HG03064 (cell line): ENCODE results near the gene JMJD8.
"Not testable (repeated sequence)": the region's sequence is repeated elsewhere in the genome, so short reads cannot be mapped to it uniquely, and the experiment has no call there.

Experiments used
- ATAC-seq: cut with Tn5 transposase; IDR thresholded peaks from one replicate; pipeline ENCODE4 v1.9.1; 2021; ENCODE audit warnings: low read depth; ENCODE audit not compliant: unreplicated experiment

Gene JMJD8

DNA sequence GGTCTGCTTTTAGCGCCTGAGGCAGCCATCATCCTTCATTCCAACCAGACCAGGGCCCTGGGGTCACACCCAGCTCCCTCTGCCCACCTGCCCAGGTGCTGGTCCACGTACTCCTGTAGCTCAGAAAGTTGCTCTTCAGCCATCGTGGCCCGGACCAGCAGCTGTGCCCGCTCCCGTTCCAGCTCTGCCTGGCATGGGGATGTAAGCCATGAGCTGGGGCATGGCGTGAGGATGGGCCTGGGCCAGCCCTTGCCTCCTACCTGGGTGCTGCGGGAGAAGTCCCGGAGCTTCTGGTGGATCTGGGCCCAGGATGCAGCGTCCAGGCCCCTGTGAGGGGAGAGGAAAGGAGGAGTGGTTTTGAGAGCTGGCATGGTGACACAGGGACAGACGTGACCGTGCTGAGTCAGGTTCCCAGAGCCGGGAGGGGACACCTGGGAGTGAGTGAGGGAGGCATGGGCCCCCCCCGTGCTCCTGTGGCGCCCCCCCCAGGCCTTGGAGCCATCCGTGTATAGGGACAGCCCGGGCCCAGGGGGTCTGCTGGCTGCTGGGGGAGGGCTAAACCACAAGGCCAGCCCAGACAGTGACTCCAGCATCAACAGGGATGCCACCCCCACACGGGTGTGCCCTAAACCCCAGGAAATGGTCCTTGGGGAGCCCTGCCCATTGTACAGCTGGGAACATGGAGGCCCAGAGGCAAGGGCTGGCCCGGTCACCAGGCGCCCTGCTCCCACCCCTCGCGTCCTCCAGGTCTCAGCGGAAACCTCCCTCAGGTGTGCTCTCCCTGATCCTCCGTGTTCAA lies 38.9 kb upstream of the JMJD8 start:
- ATAC-seq = no peak

DNA sequence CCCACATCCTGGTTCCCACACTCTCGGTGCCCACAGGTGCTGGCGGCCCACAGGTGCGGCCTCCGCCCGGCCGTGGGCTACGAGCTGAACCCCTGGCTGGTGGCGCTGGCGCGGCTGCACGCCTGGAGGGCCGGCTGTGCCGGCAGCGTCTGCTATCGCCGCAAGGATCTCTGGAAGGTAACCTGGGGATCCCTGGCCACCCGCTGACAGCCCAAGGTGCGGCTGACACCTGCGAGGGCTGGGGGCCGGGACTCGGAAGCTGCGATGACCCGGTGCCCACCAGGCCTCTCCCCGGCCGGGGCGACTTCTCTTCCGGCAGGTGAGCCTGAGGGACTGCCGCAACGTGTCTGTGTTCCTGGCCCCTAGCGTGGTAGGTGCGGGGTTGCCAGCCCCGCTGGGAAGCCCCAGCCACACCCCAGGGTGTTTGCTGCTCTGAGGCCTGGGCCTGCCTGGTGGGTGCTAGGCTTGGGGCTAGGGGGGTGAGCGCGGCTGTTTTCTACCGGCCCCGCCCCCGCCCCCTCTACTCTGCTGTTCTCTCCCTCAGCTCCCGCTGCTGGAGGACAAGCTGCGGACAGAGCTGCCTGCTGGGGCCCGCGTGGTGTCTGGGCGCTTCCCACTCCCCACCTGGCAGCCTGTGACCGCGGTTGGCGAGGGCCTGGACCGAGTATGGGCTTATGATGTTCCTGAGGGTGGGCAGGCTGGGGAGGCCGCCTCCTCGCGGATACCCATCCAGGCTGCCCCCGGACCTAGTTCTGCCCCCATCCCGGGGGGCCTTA lies 37.8 kb upstream of the JMJD8 start:
- peak; percentile 6 for ATAC-seq

DNA sequence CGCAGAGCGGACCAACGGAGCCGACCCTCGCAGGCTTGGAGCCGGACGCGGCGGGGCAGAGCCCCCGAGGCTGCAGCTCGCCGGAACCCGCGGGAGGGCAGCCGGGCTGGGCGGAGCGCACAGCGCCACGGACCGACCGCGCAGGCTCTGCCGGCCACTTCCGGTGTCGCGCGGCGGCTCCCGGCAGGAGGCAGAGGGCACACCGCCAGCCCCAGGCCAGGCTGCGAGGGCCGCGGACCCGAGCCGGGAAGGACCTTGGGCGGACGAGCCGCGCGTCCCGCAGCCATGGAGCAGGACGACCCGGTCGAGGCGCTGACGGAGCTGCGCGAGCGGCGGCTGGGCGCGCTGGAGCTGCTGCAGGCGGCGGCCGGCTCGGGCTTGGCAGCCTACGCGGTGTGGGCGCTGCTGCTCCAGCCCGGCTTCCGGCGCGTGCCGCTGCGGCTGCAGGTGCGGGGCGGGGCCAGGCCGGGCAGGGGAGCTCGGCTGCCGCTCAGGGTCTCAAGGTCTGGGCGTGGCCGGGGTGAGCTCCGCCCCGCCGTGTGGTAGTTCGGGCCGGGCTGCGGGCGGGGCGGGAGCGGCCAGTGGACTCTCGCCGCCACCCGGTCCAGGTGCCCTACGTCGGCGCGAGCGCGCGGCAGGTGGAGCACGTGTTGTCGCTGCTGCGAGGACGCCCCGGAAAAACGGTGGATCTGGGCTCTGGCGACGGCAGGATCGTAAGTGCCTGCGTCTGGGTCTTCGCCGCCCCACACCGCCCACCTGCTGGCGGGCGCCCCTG lies 37.0 kb upstream of the JMJD8 start, which contains the start of gene ANTKMT:
ANTKMT (plus strand) TSS at position 157 of the 775 bp plus-strand sequence; CDS start at position 286, 129 bp downstream.
- peak; percentile 51 for ATAC-seq

DNA sequence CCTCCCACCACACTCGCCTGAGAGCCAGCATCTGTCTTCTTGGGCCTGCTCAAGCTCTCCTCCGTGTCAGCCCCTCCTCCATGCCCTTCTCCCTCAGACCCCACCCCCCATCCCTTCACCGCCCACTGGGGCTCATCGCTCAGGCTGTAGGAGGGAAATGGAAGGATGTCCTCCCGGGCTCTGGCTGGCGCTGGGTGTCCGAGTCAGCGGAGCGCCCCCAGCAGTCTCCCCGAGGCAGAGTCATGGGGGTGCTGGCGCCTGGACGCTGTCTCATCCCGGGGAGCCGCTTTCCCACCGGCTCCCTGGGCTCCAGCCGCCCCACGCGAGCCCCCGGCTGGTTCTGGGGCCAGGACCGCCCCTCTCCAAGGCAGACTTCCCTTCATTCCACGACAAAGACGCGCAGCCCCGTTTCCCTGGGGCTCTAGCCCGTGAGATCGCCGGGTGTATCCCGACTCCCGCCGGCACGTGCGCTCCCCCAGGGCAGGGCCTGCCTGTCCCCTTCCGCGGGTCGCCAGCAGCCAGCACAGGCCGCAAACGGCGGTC lies 36.4 kb upstream of the JMJD8 start:
- ATAC-seq = no peak

DNA sequence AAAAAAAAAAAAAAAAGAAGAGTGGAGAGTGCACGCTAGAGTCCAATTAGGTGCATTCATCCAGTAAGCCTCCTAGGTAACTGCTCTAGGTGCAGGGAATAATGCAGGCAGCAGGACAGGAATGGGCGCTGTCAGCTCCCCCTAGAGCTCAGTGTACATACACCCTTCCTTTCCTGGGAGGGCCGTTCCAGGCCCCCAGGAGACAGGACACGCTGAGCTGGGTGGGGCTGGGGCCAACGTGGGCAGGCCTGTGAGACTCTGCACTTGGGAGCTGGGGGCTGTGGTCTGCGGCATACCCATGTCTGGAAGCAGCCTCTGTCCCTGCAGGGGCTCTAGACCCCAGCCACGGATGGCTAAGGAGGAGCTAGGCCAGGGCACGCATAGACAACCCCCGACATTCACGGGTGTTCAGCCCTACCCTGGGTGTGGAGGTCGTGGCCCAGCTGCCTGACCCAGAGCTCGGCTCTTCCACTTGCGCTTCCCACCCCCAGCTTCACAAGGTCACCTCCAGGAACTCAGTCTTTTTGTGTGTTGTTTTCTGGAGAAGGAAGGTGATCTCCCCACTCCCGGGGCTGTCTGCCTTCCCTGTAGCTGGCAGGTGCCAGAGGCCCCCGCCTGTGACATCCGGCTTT lies 35.8 kb upstream of the JMJD8 start:
- no peak for ATAC-seq

DNA sequence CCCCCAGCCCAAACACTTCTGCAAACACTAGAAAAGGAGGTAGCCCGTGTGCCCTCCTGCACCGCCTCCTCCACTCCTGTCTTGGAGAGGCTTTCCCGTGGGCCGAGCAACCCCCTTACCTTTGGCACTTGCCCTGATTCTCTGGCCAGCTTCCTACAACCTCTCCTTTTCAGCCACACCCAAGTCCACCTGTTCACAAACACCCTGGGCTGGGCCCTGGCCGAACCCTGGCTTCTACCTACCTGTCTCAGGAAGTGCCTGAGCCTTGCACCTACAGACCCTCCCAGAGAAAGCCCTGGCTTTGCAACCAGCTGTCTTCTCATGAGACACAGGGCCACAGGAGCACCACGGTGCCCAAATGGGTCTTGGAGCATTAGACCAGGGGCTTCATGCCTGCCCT lies 34.8 kb upstream of the JMJD8 start:
- ATAC-seq = no peak

DNA sequence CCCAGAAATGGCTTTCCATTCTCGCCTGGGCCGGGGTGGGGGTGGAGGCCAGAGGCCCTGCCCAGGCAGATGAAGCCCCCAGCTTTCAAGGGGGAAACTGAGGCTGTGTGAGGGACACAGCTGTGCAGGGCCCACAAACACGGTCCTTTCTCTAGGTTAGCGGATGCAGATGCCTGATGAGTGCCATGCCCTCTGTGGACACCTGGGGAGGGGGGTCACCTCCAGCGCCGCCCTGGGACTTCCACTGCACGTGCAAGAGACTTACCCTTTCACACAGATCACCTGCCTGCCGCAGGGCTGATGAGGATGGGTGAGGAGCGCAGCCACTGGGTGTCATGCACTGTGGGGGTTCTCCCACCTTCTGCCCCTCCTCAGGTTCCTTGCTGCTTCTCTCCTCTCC lies 34.3 kb upstream of the JMJD8 start:
- ATAC-seq = no peak

DNA sequence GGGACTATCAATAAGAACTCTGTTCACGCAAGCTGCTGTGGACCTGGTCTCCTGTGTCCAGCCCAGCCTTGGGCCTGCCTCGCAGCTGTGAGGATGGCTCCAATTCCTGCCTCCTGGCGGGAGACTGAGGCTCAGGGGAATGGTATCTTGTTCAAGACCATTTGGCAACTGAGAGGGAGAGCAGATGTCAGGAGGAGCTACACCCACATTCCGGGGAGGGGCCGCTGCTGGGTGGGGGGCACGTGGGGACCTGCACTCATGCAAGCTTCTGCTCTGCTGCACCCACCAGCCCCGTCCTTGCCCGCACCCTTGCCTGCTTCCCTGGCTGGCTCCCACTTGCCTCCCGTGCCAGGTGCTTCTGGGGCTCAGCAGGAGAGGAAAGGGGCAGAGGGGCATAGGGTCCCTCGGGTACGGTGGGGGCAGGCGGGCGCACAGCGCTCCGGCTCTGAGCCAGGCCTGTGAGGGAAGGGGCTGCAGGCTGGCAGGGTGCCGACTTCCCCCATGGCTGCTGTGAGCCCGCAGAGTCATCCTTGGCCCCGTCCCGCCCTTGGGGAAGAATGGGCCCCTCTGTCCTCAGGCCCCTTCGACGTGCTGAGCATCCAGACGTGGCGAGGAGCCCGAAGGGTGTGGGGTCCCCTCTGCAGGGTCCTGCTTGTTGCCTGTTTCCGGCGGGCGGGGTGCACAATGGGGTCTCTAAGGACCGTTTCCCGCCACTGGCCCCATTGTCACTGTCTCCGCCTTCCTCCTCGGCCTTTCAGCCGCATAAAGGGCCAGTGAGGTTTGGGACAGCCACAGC lies 33.5 kb upstream of the JMJD8 start:
- no peak for ATAC-seq

DNA sequence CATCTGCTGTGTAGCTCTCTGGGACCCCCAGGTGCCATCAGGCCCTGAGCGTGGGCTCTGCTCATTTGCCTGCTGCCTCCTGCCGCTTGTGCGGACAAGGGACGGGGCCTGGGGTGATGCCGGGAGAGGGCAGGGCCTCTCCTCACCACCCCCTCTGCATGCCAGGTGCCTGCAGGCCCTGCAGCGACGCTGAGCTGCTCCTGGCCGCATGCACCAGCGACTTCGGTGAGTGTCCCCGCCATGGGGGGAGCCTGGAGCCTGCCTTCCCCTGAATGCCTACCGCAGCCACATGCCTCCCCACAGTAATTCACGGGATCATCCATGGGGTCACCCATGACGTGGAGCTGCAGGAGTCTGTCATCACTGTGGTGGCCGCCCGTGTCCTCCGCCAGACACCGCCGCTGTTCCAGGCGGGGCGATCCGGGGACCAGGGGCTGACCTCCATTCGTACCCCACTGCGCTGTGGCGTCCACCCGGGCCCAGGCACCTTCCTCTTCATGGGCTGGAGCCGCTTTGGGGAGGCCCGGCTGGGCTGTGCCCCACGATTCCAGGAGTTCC lies 32.7 kb upstream of the JMJD8 start:
- no peak for ATAC-seq

DNA sequence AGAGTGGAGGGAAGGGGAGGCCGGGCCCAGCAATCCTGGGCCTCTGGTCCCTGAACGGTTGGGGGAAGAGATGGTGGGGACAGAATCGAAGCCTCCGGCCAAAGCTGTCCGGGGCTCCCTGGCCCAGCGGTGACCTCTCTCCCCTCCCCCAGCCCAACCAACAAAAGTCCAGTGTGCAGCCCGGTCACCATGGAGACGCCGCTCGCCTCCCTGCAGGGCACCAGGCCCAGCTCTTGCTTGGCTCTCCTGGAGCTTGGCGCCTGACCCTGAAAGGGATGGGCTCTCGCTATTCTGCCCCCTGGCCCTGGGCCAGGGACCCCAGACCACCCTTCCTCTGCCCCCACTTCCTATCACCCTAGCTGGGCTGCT lies 32.0 kb upstream of the JMJD8 start:
- no peak for ATAC-seq

DNA sequence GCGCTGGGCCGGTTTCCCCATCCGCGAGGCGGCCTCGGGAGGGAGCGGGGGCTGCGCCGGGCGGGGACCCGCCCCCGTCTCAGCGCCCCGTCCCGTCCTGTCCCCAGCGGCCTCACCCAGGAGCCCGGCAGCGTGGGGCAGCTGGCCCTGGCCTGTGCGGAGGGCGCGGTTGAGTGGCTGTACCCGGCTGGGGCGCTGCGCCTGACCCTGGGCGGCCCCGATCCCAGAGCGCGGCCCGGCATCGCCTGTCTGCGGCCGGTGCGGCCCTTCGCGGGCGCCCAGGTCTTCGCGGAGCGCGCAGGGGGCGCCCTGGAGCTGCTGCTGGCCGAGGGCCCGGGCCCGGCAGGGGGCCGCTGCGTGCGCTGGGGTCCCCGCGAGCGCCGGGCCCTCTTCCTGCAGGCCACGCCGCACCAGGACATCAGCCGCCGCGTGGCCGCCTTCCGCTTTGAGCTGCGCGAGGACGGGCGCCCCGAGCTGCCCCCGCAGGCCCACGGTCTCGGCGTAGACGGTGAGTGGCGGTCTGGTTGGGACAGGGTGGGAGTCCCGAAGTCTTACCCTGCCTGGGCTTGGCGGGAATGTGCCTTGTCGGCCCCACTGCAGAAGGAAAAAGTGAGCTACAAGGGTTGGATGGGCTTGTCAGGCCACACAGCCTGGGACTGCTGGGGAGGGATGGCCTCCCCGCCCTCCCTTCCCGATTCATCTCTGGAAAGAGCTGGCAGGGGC lies 31.5 kb upstream of the JMJD8 start:
- ATAC-seq = peak; percentile 12

DNA sequence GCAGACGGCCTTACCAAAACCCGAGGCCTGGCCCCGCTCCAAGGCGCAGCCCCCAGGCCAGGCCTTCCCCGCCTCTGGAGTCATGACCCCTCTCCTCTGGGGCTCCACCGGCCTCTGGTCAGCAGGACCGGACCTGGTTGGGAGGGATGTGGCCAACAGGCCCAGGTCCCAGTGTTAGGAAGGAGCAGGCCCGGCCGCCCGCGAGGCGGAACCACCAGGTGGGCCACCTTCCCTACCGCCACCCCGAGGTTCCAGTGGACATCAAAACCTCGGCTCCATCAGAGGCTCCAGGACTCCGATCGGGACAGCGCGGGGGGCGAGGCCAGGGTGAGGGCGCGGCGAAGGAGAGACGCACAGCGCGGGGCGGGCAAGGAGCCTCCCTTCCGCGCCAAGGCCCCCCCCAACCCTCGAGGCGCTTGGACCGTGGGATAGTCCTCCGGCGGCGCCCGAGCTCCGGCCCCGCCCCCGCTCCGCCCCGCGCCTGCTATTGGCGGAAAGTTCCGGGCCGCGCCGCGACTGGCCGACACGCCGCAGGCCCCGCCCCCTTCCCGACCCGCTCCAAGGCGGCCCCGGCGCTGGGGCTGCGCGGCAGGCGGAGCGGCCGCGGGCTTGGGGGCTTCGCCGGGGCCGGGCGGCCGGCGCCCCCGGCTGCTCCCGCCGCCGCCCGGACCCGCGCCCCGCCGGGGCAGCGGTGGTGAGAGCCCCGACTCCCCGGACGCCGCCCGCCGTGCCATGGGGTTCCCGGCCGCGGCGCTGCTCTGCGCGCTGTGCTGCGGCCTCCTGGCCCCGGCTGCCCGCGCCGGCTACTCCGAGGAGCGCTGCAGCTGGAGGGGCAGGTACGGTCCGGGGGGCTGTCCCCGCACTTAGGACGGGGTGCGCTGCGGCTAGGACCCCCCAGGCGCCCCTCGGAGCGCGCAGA lies 30.7 kb upstream of the JMJD8 start, which contains the start of gene METRN:
METRN (plus strand) TSS at position 561 of the 919 bp plus-strand sequence; CDS start at position 733, 172 bp downstream.
- ATAC-seq = peak; percentile 59

DNA sequence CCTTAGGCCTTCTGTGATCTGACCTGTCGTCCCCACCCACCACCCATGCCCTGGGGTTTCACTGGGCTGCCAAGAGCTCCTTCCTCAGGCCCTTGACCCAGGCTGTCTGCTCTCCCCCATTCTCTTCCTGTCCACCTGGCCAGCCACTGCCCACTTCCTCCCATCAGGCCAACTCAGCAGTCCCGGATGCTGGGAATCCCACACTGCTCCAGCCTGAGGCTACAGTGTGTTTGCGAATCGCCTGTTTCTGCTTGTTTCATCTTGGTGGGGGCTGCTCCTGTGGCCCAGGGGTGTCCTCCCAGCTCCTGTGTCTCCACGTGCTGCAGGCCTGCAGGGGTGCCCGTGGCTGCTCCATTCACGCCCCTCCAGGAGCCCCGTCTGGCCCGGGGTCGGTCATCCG lies 29.9 kb upstream of the JMJD8 start:
- no peak for ATAC-seq

DNA sequence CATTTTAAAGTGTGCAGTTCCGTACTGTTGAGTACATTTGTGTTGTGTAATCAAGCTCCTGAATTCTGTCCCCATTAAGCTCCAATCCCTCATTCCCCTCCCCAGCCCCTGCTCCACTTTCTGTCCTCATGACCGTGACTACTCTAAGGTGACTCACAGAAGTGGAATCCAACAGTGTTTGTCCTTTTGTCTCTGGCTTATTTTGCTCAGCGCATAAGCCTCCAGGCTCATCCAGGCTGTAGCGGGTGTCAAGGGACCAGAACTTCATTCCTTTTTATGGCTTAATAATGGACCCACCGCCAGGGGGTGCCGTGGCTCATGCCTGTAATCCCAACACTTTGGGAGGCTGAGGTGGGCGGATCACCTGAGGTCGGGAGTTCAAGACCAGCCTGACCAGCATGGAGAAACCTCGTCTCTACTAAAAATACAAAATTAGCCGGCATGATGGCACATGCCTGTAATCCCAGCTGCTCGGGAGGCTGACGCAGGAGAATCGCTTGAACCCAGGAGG lies 28.7 kb upstream of the JMJD8 start:
- not testable (repeated sequence) for ATAC-seq

DNA sequence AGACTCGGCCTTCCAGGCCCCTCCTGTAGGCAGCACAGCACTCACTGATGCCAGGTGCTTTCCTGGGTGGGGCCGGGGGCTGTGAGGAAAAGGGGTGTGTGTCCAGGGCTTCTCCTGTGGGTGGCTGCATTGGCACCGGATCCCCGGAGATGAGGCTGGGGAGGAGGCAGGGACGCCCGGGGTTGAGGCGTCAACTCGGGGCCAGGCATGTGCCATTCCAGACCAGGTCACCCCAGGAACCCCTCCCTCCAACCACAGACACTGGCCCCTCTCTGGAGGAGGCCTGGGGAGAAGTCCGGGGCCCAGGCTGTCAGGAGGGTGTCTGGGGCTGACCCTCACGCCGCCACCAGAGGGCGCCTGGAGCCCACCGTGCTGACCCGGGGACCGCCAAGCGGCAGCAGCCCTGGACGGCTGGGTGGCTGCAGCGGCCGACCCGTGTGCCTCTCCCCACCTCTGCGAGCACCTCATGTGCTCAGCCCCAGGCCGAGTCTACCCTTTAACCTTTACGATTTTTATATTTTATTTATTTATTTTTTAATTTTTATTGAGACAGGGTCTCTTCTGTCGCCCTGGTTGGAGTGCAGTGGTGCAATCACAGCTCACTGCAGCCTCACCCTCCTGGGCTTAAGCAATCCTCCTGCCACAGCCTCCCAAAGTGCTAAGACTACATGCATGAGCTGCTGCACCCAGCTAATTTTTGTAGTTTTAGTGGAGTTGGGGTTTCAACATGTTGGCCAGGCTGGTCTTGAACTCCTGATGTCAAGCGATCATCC lies 27.6 kb upstream of the JMJD8 start:
- ATAC-seq = no peak

DNA sequence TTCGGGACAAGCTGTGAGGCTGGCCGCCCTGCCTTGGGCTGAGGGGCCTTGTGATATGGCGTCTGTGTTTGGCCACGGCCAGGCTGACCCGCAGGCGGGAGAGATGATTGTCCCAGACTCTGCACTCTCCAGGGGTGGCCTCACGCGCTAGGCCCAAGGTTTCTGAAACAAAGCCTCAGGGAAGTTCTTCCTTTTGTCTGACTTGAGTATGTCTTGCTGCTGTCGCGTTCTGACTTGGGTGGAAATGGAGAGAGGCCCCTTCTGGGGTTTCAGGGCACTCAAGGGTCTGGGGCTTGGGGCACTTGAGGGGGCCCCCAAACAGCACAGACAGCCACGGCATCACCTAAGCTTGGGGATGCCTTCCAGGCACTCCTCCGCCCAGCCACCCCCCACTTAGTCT lies 26.9 kb upstream of the JMJD8 start:
- no peak for ATAC-seq
